Esophagus squamous epithelium (tissue), 4 donors: ENCODE data around the gene GRIK4.

ENCODE experiments used
- CTCF ChIP-seq, 6 experiments: fragments of 450-650 bp in 4 of 6; fragments of 200-600 bp in 2 of 6; sonication (generic) in 2 of 6; IDR thresholded peaks; one replicate each; pipeline ENCODE4 v1.5.1; 2016 to 2019; ENCODE audit warnings: antibody characterized with exemption in 6 of 6, mild to moderate bottlenecking in 4 of 6, moderate library complexity in 4 of 6
- POLR2A ChIP-seq, 4 donors: fragments of 450-650 bp; IDR thresholded peaks; one replicate each; pipeline ENCODE4 v1.6.1; 2017; ENCODE audit warnings: antibody characterized with exemption in 4 of 4, mild to moderate bottlenecking in 4 of 4, moderate library complexity in 3 of 4

DNA sequence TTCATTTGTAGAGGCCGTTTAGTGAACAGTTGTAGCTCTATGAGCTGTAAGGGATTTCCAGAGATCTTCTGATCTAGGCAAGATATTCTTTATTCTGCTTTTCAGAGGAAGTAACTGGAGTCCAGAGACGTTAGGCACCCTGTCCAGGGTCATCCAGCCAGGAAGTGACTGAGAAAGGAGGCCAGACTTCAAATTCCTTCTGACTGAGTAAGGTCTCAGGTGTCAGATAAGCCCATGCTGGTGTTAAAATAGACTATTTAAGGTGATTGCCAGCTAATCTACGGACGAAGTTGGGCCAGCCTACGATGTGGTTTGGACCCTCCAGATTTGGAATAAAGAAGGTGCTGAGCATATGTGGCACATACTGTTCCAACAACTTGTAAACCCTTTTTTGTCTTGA lies 54.6 kb downstream of the GRIK4 start:
- TF ChIP-seq POLR2A (IDR thresholded peaks at IDR 0.05) (no peak), CTCF (IDR thresholded peaks at IDR 0.05) (no peak)
